NCI-H748 treated with DMSO at 0.1 percent for 48 hours (cell line): Measurements from ENCODE around the gene CAMSAP1.

Experiments used
- DNase-seq: peaks from one replicate; lab custom pipeline; 2025; lab: John Stamatoyannopoulos, UW

CAMSAP1 gene

GRCh38 chr9:135793221-135794056, 113.9 kb downstream of the CAMSAP1 start:
- no peak for DNase-seq

DNA sequence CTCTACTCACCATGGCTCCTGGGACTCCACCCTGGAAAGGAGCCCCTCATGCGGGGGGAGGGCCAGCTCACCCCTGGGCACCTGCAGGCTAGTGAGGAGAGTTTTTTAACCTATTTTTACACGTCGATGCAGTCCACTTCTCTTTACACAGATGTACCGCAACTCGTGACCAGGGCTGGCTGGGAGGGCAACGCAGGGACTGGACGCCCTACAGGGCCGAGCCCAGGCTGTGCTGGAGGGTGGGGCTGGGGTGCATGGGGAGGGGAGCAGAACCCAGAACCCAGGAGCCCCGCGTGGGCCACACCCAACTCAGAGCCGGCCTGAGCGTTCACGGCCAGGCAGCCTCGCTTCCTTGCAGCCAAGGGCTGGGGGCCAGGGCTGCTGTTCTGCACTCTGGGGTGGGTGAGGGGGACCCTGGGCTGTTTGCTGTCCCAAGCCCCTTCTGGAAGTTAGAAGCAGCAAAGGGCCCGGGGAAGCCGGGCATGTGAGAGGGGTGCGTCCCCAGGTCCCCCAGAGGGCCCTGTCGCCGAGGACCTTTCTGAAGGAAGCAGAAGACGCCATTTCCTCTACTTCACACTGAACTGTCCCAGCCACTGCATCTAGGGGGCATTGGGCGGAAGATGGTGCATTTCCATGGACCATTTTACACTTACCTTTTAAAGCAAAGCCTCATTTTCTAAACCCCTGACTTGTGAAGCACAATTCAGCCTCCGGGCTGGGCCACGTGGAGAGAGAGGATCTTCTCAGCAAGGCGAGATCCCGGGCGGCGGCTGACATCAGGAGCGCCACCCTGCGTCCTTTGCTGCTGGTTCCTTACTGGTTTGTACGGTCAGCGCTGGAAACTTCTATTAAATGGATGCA, 114.8 kb downstream of the CAMSAP1 start:
- no peak for DNase-seq

DNA sequence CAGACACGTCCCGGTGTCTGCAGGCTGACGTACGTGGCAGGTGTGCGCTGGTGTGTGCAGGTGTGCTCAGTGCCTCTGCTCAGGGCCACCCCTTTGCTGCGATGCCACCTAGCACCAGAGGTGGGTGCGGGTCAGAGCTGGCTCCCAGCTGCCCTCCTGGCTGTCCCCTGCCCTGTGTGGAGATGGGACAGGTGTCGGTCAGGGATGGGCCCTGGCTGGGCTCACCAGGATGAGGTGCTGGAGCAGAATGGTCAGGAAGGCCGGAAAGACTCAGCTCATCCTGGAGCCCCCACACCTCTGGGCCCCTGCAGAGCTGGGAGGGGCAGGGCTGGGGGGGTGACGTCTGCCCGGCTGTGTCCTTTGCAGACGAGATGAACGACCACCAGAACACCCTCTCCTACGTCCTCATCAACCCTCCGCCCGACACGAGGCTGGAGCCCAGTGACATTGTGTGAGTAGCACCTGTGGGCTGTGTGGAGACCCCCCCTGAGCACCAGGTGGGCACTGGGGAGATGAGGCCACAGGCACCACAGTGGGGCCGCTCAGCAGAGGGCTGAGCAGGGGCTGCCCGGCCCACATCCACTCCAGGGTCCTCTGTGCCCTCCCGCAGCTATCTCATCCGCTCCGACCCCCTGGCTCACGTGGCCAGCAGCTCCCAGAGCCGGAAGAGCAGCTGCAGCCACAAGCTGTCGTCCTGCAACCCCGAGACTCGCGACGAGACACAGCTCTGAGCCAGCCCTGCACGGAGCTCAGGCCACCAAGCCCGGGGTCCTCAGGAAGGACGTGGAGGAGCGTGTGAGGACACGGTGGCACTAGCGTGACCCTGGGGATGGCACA, 115.7 kb downstream of the CAMSAP1 start:
- DNase-seq: no peak

DNA sequence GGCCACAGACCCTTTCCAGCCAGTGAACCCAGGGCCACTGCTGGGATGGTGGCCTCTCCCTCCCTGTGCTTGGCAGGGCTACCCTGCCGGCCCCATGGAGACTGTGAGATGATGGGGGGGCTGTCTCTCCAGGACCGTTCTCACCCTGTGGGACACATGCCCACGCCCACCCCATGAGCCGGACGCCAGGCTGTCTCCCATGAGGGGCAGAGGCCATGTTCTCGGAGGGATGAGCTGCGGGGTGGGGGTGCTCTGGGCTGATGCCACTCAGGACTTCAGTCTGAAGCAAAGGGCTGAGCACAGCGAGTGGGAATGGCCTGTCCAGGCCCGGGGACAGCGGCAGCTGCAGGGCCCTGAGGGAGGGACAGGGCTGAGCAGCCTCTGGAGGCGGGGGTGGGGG, 116.5 kb downstream of the CAMSAP1 start:
- DNase-seq: no peak

- no peak for DNase-seq
Measured at GRCh38 chr9:135790356-135790755, 117.0 kb downstream of the CAMSAP1 start.

DNA sequence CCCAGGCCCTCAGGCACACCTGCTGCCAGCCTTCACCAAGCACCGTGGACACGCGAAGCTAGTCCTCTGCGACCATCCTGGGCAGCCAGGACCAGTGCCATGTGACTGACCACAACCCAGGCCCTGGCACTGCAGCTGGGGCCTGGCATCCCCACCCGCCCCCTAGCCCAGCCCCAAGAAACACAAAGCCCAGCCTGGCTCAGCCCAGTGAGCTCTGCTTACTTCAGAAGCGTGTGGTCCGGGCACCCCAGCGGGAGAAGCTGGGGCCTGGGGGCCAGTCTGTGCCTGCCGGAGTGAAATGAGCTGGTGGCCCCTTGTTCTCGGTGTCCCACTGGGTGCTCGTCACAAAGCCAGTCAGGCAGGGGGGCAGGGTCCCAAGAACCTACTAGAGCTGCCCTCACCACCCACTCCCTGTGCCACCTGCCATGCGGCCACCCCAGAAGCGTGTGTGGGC, 117.5 kb downstream of the CAMSAP1 start:
- no peak for DNase-seq

DNA sequence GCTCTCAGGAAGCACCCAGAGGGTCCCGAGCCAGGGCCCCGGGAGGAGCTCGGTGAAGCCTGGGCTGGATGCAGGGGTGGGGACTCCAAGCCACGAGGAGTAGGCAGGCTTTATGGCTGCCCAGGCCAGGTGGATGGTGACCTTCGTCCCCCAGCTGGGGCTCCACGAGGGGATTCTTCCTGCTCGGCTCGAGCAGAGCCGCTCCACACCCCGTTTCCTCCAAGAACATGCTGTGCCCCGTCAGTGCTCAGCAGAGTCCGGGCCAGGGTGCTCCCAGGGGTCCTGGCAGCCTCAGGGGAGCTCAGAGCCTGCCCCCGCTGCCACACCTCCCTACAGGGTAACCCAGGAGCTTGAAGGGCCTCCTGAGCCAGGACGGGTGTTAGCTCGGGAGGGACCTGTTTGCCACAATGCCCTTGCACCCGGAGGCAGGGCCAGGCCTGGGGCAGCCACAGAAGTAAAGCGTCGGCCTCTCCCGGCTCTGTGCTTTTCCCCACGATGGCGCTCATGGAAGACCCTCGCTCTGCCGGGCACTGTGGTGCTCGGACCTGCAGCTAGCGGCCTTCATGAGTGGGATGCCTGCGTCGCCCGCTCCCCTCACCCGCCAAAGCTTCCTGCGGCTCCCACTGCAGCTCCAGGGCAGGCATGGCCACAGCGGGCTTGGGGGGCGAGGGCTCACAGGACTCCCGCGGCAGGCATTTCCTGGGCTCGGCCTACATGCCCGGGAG, 118.6 kb downstream of the CAMSAP1 start:
- DNase-seq: no peak

DNA sequence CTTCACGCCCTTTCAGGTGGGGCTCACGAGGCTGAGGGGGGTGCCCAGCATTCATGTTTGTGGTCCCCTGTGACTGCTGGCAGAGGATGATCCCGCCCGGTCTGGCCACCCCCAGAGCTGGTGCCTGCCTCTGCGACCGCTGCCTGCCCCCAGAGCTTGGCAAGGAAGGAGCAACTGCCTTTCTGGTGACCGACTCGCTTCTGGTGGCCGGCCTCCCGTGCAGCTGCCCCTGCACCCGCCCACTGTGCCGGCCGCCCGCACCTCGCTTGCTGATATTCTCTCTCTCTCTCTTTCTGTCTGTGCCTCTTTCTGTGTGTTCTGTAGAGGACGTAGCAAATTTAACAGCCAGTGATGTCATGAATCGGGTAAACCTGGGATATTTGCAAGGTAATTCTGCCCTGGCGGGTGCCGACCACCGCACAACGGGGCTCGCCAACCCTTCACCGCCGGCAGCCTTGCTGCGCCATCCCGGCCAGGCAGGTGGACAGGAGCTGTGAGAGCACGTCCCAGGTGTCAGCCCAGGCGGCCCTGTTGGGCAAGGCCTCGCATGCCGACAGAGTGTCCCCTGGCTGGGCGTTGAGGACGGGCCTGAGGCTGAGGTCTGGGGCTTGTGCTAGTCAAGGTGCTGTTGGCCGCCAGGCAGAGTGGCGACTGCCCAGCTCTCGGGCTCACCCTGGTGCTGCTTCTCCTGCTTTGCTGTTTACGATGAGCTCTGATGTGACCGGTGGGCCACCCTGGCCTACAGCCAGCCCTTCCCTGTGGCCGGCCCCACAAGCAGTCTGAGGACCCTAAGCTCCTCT, 119.4 kb downstream of the CAMSAP1 start:
- DNase-seq: no peak

DNA sequence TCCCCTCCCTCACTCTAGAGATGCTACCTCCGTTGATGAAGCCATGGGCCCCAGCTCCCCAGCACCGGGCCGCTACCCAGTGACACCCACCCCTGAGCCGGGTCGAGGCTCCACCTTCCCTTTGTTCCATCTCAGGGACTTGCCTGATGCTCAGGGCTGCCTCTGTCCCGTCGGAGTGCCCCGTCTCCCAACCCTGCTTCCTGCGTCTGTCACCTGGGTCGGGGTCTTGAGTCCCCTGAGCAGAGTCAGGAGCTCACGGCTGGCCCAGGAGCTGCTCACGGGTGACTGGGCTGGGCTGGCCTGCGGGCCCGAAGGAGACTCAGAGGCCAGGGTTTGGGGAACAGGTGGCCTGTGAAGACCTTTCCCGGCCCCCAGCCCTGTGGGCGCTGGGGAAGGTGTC, 120.0 kb downstream of the CAMSAP1 start:
- no peak for DNase-seq

GRCh38 chr9:135786146-135786690, 121.1 kb downstream of the CAMSAP1 start:
- DNase-seq: no peak

DNA sequence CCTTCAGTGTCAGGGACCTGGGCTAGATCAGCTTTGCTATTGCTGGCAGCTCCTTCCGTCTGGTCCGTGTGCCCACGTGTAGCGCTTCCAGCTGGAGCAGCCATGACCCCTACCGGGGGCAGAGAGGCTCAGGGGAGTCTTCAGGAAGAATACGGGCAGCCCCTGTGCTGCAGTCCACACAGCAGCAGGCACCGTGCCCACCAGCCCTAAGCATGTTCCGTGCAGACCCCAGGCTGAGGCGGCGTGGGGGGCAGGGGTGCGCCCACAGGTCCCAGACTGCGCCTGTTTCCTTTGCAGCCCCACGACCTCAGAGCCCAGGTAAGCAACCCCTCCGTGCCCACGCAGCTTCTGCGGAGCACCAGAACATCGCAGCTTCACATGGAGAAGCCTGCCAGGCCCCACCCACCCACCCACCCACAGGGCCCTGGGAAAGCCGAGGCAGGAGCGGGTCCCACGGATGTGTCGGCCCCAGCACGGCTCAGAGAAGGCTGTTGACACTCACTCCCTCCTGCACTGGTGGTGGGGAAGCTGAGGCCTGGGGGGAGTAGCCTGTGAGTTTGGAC, 122.3 kb downstream of the CAMSAP1 start:
- no peak for DNase-seq

- DNase-seq: no peak
Measured at GRCh38 chr9:135783540-135784245, 123.7 kb downstream of the CAMSAP1 start.

DNA sequence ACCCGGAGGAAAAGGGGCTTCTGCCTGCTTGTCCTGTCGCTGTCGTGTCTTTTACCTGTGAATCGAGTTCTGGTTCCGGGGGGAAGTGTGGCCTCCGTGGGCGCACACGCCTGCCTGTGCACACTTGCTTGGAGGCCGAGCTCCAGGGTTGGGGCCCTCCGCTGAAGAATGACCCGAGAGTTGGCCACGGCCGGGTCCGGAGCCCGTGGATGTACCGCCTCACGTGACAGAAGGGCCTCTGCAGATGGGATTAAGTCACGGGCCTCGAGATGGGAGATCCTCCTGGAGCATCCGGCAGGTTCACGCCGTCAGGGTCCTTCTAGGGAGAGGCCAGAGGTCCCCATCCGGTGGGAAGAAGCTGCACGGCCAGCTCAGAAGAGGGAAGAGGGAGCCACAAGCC, 124.4 kb downstream of the CAMSAP1 start:
- no peak for DNase-seq

- DNase-seq: no peak
Measured at GRCh38 chr9:135780626-135781025, 126.7 kb downstream of the CAMSAP1 start.

GRCh38 chr9:135780086-135780485, 127.3 kb downstream of the CAMSAP1 start:
- DNase-seq: no peak

- no peak for DNase-seq
Measured at GRCh38 chr9:135779571-135779970, 127.8 kb downstream of the CAMSAP1 start.

GRCh38 chr9:135778421-135778820, 128.9 kb downstream of the CAMSAP1 start:
- no peak for DNase-seq

GRCh38 chr9:135777623-135778177, 129.6 kb downstream of the CAMSAP1 start:
- DNase-seq: no peak
